ENCODE data around the gene ENAH. TPM values are rescaled to one million over a fixed set of nuclear protein-coding genes. Genes with fewer than 3 reads are reported as not detected.
A peak's percentile ranks its signal among the peaks of the same experiment; 100 is the strongest.

Gene ENAH
- total RNA-seq, 1 donor from 2014 or later, result 50.0 TPM

GRCh38 chr1:225533238-225533637 lies 119.7 kb downstream of the ENAH start:
- Histone ChIP-seq H3K4me3 (ENCODE audit: low read depth, low read length) (no peak overlapping the region), H3K27me3 (ENCODE audit: control insufficient read depth, insufficient read depth, low read length) (no peaks in the 10 kb centered on the region), H3K36me3 (ENCODE audit: control insufficient read depth, insufficient read depth, low read length) (no peaks in the 10 kb centered on the region)
- FAIRE-seq (no peak), DNase-seq (ENCODE audit: low read depth) (no peak)
- TF ChIP-seq CTCF (IDR thresholded peaks at IDR 0.05; ENCODE audit: insufficient read depth, low read length, severe bottlenecking), result no peak

GRCh38 chr1:225532240-225532944 lies 120.5 kb downstream of the ENAH start:
- peak; percentile 11 for DNase-seq (ENCODE audit: low read depth)
- Histone ChIP-seq H3K27me3 (ENCODE audit: control insufficient read depth, insufficient read depth, low read length) (no peaks in the 10 kb centered on the region), H3K4me3 (ENCODE audit: low read depth, low read length) (no peak overlapping the region), H3K36me3 (ENCODE audit: control insufficient read depth, insufficient read depth, low read length) (no peaks in the 10 kb centered on the region)
- no peak for TF ChIP-seq CTCF (IDR thresholded peaks at IDR 0.05; ENCODE audit: insufficient read depth, low read length, severe bottlenecking)
- FAIRE-seq, result no peak

- TF ChIP-seq CTCF (IDR thresholded peaks at IDR 0.05; ENCODE audit: insufficient read depth, low read length, severe bottlenecking), result no peak
- Histone ChIP-seq H3K27me3 (ENCODE audit: control insufficient read depth, insufficient read depth, low read length) (no peaks in the 10 kb centered on the region), H3K36me3 (ENCODE audit: control insufficient read depth, insufficient read depth, low read length) (no peaks in the 10 kb centered on the region), H3K4me3 (ENCODE audit: low read depth, low read length) (no peak overlapping the region)
- DNase-seq (ENCODE audit: low read depth), result no peak
- no peak for FAIRE-seq
Observed at GRCh38 chr1:225529726-225530125, 123.2 kb downstream of the ENAH start.

- no peak for TF ChIP-seq CTCF (IDR thresholded peaks at IDR 0.05; ENCODE audit: insufficient read depth, low read length, severe bottlenecking)
- FAIRE-seq, result no peak
- no peaks in the 10 kb centered on the region for H3K36me3 ChIP-seq (ENCODE audit: control insufficient read depth, insufficient read depth, low read length)
- H3K27me3 ChIP-seq (ENCODE audit: control insufficient read depth, insufficient read depth, low read length), result no peaks in the 10 kb centered on the region
- DNase-seq (ENCODE audit: low read depth), result no peak
- no peak overlapping the region for H3K4me3 ChIP-seq (ENCODE audit: low read depth, low read length)
Observed at GRCh38 chr1:225527575-225527974, 125.3 kb downstream of the ENAH start.

- DNase-seq (ENCODE audit: low read depth) (no peak), FAIRE-seq (no peak)
- TF ChIP-seq CTCF (IDR thresholded peaks at IDR 0.05; ENCODE audit: insufficient read depth, low read length, severe bottlenecking), result no peak
- no peak overlapping the region for H3K4me3 ChIP-seq (ENCODE audit: low read depth, low read length)
- no peaks in the 10 kb centered on the region for H3K27me3 ChIP-seq (ENCODE audit: control insufficient read depth, insufficient read depth, low read length)
- H3K36me3 ChIP-seq (ENCODE audit: control insufficient read depth, insufficient read depth, low read length), result no peaks in the 10 kb centered on the region
Observed at GRCh38 chr1:225526878-225527277, 126.0 kb downstream of the ENAH start.

GRCh38 chr1:225525377-225525776 lies 127.5 kb downstream of the ENAH start:
- H3K27me3 ChIP-seq (ENCODE audit: control insufficient read depth, insufficient read depth, low read length), result no peaks in the 10 kb centered on the region
- DNase-seq (ENCODE audit: low read depth), result no peak
- TF ChIP-seq CTCF (IDR thresholded peaks at IDR 0.05; ENCODE audit: insufficient read depth, low read length, severe bottlenecking), result no peak
- no peak overlapping the region for H3K4me3 ChIP-seq (ENCODE audit: low read depth, low read length)
- no peaks in the 10 kb centered on the region for H3K36me3 ChIP-seq (ENCODE audit: control insufficient read depth, insufficient read depth, low read length)
- no peak for FAIRE-seq

Data from bronchial epithelial cell (primary cell).